OCI-LY3 (cell line): ENCODE results near the gene PHPT1.
A peak's percentile ranks its signal among the peaks of the same experiment; 100 is the strongest.

Experiments used
- H2AFZ ChIP-seq: fragments of 200-600, 300-600 bp; shearing (Covaris generic); 2 replicates; pipeline ENCODE4 v1.6.0; 2014; ENCODE audit warnings: antibody characterized with exemption, low read depth, low read length
- H3K27ac ChIP-seq: fragments of 200-600, 300-600 bp; sonication (generic); 2 replicates; pipeline ENCODE4 v1.5.1; 2014; ENCODE audit warnings: mild to moderate bottlenecking, low read length, moderate library complexity, mixed read lengths
- H3K27me3 ChIP-seq: fragments of 200-600, 300-600 bp; sonication (generic); 2 replicates; pipeline ENCODE4 v1.6.1; 2014; ENCODE audit warnings: low read depth, low read length, mixed read lengths
- H3K36me3 ChIP-seq: fragments of 200-600, 300-600 bp; sonication (generic); replicated peaks from 2 replicates; pipeline ENCODE3; 2014; ENCODE audit warnings: low read depth, low read length, mixed read lengths
- H3K4me1 ChIP-seq: fragments of 300-600, 200-600 bp; sonication (generic); 2 replicates; pipeline ENCODE4 v1.6.1; 2014; ENCODE audit warnings: low read length, mixed read lengths
- H3K4me2 ChIP-seq: fragments of 200-600, 300-600 bp; sonication (generic); 2 replicates; pipeline ENCODE4 v1.6.1; 2014; ENCODE audit warnings: low read length, mixed read lengths
- H3K4me3 ChIP-seq: fragments of 300-600, 200-600 bp; sonication (generic); 2 replicates; pipeline ENCODE4 v1.5.1; 2014; ENCODE audit warnings: antibody characterized with exemption, mild to moderate bottlenecking, low read length, moderate library complexity
- H3K79me2 ChIP-seq: fragments of 300-600, 200-600 bp; shearing (Covaris generic); 2 replicates; pipeline ENCODE4 v1.6.1; 2014; ENCODE audit warnings: mild to moderate bottlenecking, low read length, mixed read lengths
- H3K9ac ChIP-seq: fragments of 300-600, 200-600 bp; shearing (Covaris generic); 2 replicates; pipeline ENCODE4 v1.6.0; 2014; ENCODE audit warnings: mild to moderate bottlenecking, low read length, moderate library complexity
- H3K9me3 ChIP-seq: fragments of 200-600, 300-600 bp; shearing (Covaris generic); 2 replicates; pipeline ENCODE4 v1.6.1; 2014; ENCODE audit warnings: low read length, mixed read lengths; ENCODE audit not compliant: insufficient read depth
- H4K20me1 ChIP-seq: fragments of 200-600, 300-600 bp; sonication (generic); 2 replicates; pipeline ENCODE4 v1.6.1; 2016; ENCODE audit warnings: low read length, mixed read lengths; ENCODE audit not compliant: insufficient read depth
- EZH2phosphoT487 ChIP-seq: fragments of 200-600 bp; shearing (Covaris generic); IDR thresholded peaks from 2 replicates; pipeline ENCODE4 v1.6.1; 2018; ENCODE audit warnings: antibody characterized with exemption, mixed run types, low read depth
- TF ChIP-seq, protein P1 (sequence below): fragments of 200-600, 300-600 bp; sonication (generic); IDR thresholded peaks from 2 replicates; pipeline ENCODE4 v1.5.1; 2014; ENCODE audit warnings: antibody characterized with exemption, low read length, low read depth

The PHPT1 gene

DNA sequence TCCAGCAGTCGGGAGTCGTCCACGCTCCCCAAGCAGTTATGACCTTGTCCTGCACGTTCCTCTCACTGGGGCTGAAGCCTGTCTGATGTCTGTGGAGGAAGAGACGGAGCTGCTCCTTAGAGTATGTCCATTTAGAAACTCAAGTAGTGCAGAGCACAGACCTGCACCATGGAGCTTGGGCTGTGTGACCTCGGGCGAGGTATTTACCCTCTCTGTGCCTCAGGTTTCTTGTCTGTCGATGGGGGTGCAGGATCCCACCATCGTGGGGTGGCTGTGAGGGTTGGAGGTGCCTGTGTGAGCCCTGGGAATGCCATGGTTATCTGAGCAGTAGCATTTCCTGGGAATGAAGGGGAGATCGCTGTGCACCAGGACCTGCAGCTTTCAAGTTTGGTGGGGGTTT is 51.3 kb downstream of the PHPT1 start:
- Histone ChIP-seq H3K36me3 (peaks cover 36% of the 10 kb centered on the region), H3K4me2 (no peak overlapping the region), H3K27ac (peak overlapping the region; percentile 92), H3K4me1 (peaks cover 56% of the 10 kb centered on the region), H3K27me3 (no peaks in the 10 kb centered on the region), H3K9ac (no peak overlapping the region), H3K4me3 (no peak overlapping the region), H3K79me2 (peaks cover 42% of the 10 kb centered on the region), H4K20me1 (peaks cover 31% of the 10 kb centered on the region), H2AFZ (no peak overlapping the region), H3K9me3 (no peaks in the 10 kb centered on the region)
- TF ChIP-seq EZH2phosphoT487 = no peak
- TF ChIP-seq, protein P1, sequence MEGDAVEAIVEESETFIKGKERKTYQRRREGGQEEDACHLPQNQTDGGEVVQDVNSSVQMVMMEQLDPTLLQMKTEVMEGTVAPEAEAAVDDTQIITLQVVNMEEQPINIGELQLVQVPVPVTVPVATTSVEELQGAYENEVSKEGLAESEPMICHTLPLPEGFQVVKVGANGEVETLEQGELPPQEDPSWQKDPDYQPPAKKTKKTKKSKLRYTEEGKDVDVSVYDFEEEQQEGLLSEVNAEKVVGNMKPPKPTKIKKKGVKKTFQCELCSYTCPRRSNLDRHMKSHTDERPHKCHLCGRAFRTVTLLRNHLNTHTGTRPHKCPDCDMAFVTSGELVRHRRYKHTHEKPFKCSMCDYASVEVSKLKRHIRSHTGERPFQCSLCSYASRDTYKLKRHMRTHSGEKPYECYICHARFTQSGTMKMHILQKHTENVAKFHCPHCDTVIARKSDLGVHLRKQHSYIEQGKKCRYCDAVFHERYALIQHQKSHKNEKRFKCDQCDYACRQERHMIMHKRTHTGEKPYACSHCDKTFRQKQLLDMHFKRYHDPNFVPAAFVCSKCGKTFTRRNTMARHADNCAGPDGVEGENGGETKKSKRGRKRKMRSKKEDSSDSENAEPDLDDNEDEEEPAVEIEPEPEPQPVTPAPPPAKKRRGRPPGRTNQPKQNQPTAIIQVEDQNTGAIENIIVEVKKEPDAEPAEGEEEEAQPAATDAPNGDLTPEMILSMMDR = no peak
